Endothelial cell of umbilical vein (primary cell): Measurements from ENCODE around the gene C1orf167.

Experiments used
- CTCF ChIP-seq, 2 donors: IDR thresholded peaks; 1 replicate in 1 of 2; 2 replicates in 1 of 2; pipeline ENCODE4 v1.5.1; 2011; ENCODE audit warnings: low read length in 2 of 2, mild to moderate bottlenecking in 2 of 2, moderate library complexity in 2 of 2, control low read depth in 1 of 2, inconsistent platforms in 1 of 2, low read depth in 1 of 2; ENCODE audit not compliant: insufficient read depth in 1 of 2; ENCODE audit errors: extremely low read depth in 1 of 2
- EZH2 ChIP-seq: IDR thresholded peaks from 2 replicates; pipeline ENCODE4 v1.6.1; 2012; ENCODE audit warnings: borderline replicate concordance, low read depth, mild to moderate bottlenecking, moderate library complexity, low read length, inconsistent platforms; ENCODE audit not compliant: severe bottlenecking
- GATA2 ChIP-seq: IDR thresholded peaks from 2 replicates; pipeline ENCODE4 v1.7.0; 2011; ENCODE audit warnings: low read depth, mild to moderate bottlenecking, moderate library complexity, mixed read lengths, low read length; ENCODE audit not compliant: insufficient read length, insufficient read depth
- JUN ChIP-seq: IDR thresholded peaks from 2 replicates; pipeline ENCODE4 v1.6.1; 2011; ENCODE audit warnings: borderline replicate concordance, low read depth; ENCODE audit not compliant: insufficient read length, insufficient read depth
- MAX ChIP-seq: IDR thresholded peaks from 2 replicates; pipeline ENCODE4 v1.6.1; 2011; ENCODE audit not compliant: insufficient read depth, insufficient read length
- MYC ChIP-seq: IDR thresholded peaks from one replicate; pipeline ENCODE4 v1.6.1; 2011; ENCODE audit warnings: mild to moderate bottlenecking, low read depth, low read length
- POLR2A ChIP-seq: IDR thresholded peaks from 2 replicates; pipeline ENCODE4 v1.6.1; 2012; ENCODE audit warnings: low read depth, mild to moderate bottlenecking, control low read depth, low read length
- POLR2AphosphoS5 ChIP-seq: IDR thresholded peaks from 2 replicates; pipeline ENCODE4 v1.6.1; 2012; ENCODE audit warnings: low read depth, mild to moderate bottlenecking, control low read depth, low read length, moderate library complexity; ENCODE audit not compliant: insufficient read depth

DNA sequence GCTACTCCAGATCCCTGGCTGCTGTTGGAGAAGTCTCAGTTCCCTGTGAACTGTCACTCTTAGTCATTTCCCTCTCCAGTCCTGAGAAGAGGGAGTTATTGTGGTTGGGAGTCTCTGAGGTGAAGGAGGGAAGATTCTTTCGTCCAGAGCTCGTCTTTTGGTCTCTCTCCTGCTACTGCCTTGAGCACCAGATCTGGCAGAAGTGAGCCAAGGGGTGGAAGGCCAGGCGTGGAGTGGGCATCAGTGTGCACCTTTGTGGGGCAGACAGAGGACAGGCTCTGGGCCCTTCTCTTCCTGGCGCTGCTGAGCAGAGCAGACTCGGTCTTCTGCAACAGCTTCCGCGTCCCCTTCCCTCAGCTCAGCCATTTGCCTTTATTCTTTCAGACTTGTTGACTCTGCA, 63.1 kb downstream of the C1orf167 start:
- no peak for TF ChIP-seq POLR2AphosphoS5
- no peak for TF ChIP-seq POLR2A
- no peak for TF ChIP-seq EZH2
- no peak for TF ChIP-seq CTCF (IDR thresholded peaks at IDR 0.05; ENCODE audit: extremely low read depth in 1 of 2, insufficient read depth in 1 of 2, low read depth in 1 of 2, low read length in 2 of 2)
- no peak for TF ChIP-seq MAX
- no peak for TF ChIP-seq MYC
- TF ChIP-seq GATA2: no peak
- no peak for TF ChIP-seq JUN
